HS-5 (cell line): Measurements from ENCODE around the gene POTEI.
"Not testable (repeated sequence)": the region's sequence is repeated elsewhere in the genome, so short reads cannot be mapped to it uniquely, and the experiment has no call there.

Experiments
- DNase-seq: peaks from one replicate; pipeline ENCODE4 v3.0.0-alpha.2; 2012; ENCODE audit warnings: low read depth

The POTEI gene

DNA sequence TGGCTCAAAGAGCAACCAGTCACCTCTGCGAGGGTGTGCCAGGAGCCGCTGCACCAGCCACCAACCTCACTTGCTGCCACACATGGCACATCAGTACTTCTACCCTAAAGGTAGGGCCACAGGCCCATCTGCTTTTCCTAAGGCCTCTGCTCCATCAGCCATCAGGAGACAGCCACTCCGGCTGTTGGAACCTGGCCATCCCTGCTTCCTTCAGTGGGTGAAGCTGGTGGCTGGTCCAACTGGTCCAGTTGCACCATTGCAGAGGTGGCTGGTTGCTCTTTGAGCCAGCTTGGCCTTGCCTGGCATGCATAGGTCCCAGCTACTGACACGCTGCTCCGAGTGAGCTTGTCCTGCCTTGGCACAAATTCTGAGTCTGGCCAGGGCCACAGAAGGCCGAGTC is 53.7 kb downstream of the POTEI start:
- not testable (repeated sequence) for DNase-seq

DNA sequence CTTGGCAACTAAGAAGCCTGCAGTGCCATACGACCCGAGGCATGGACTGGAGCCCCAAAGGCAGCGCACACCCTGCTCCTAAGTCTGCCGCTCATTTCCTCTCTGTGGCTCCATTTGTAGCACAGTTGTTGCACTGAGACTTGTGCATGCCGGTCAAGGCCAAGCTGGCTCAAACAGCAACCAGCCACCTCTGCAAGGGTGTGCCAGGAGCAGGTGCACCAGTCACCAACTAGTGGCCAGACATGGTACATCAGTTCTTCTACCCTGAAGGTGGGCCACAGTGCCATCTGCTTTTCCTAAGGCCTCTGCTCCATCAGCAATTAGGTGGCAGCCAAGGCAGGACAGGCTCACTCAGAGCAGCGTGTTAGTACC is 54.4 kb downstream of the POTEI start:
- DNase-seq, result not testable (repeated sequence)

DNA sequence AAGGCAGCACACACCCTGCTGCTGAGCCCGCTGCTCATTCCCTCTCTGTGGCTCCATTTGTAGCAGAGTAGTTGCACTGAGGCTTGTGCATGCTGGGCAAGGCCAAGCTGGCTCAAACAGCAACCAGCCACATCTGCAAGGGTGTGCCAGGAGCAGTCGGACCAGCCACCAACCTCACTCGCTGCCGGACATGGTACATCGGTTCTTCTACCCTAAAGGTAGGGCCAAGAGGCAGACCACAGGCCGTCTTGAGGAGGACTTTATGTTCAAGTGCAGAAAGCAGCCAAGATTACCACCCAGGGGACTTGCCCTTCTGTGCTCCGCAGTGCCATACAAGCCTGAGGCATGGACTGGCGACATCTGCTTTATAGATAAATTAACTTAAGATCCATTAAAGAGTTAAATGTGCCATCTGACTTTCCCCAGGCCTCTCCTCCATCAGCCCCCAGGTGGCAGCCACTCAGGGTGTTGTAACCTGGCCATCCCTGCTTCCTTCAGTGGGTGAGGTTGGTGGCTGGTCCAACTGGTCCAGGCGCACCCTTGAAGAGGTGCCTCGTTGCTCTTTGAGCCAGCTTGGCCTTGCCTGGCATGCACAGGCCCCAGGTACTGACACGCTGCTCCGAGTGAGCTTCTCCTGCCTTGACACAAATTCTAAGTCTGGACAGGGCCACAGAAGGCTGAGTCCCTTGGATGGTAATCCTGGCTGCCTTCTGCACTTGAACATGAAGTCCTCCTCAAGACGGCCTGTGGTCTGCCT is 55.0 kb downstream of the POTEI start:
- not testable (repeated sequence) for DNase-seq

DNA sequence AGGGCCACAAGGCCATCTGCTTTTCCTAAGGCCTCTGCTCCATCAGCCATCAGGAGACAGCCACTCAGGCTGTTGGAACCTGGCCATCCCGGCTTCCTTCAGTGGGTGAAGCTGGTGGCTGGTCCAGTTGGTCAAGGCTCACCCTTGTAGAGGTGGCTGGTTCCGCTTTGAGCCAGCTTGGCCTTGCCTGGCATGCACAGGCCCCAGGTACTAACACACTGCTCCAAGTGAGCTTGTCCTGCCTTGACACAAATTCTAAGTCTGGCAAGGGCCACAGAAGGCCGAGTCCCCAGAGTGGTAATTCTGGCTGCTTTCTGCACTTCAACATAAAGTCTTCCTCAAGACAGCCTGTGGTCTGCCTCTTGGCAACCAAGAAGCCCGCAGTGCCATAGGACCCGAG is 56.2 kb downstream of the POTEI start:
- not testable (repeated sequence) for DNase-seq

DNA sequence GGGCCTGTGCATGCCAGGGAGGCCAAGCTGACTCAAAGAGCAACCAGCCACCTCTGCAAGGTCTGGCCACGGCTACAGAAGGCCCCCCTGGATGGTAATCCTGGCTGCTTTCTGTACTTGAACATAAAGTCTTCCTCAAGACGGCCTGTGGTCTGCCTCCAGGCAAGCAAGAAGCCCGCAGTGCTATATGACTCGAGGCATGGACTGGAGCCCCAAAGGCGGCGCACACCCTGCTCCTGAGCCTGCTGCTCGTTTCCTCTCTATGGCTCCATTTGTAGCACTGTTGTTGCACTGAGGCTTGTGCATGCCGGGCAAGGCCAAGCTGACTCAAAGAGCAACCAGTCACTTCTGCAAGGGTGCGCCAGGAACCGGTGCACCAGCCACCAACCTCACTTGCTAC is 57.3 kb downstream of the POTEI start:
- not testable (repeated sequence) for DNase-seq

DNA sequence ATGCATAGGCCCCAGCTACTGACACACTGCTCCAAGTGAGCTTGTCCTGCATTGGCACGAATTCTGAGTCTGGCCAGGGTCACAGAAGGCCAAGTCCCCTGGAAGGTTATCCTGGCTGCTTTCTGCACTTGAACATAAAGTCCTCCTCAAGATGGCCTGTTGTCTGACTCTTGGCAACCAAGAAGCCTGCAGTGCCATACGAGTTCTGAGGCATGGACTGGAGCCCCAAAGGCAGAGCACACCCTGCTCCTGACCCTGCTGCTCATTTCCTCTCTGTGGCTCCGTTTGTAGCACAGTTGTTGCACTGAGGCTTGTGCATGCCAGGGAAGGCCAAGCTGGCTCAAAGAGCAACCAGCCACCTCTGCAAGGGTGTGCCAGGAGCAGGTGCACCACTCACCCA is 57.9 kb downstream of the POTEI start:
- DNase-seq, result not testable (repeated sequence)

DNA sequence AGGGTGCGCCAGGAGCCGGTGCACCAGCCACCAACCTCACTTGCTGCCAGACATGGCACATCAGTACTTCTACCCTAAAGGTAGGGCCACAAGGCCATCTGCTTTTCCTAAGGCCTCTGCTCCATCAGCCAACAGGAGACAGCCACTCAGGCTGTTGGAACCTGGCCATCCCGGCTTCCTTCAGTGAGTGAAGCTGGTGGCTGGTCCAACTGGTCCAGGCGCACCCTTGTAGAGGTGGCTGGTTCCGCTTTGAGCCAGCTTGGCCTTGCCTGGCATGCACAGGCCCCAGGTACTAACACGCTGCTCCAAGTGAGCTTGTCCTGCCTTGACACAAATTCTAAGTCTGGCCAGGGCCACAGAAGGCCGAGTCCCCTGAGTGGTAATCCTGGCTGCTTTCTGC is 58.8 kb downstream of the POTEI start:
- DNase-seq, result not testable (repeated sequence)

DNA sequence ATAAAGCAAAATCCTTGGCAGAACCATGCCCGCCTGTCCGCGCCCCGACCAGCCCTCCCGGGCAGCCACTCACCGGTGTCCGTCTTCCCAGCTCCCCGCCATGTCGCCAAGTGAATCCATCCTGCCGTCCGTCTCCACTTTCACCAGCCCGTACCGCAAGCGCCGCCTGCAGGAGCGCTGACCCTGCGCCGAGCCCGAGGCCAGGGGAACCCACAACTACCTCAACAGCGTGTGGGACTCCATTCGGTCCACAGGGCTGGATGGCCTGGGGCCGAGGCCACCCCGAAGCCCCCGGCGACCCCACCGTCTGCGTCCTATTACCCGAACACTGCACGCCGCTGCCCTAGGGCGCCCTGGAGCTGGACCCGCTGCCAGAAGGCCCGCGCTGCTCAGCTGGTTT is 81.5 kb downstream of the POTEI start:
- DNase-seq, result not testable (repeated sequence)

DNA sequence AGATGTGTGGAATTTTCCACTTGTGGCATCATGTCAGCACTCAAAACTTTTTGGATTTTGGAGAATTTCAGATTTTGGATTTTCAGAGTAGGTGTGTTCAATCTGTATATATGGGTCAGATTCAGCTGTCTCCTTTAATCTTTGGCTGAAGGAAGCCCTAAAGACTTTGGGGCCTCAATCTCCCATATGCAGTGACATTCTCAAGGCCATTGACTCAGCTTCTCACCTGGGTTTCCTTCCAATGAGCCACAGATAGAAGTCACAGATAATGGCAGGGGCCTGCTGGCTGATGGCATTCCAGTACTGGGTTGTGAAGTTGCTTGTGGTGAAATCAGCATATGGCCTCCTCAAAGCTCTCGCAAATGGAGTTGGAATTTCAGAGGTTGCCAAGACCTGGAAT is 90.3 kb downstream of the POTEI start:
- DNase-seq, result not testable (repeated sequence)

DNA sequence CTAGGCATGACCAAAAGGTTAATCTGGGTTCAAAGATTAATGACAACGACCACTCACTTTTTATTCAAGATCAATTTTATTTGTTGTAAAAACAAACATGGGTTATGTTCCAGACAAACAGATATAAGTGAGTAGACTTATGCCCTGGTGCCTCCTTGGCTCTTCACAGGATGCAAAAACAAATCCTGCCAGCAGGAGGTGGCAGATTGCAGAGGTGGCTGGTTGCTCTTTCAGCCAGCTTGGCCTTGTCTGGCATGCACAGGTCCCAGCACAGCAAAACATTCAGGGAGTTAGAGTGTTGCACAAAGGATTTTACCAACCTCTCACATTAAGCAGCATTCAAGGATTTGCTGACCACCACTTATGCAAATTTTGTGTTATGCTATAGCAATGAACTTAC is 92.4 kb downstream of the POTEI start:
- not testable (repeated sequence) for DNase-seq
